Activated CD8-positive, alpha-beta memory T cell treated with anti-CD3 and anti-CD28 coated beads for 24 hours (primary cell): Measurements from ENCODE around the gene DNAJC19.
A peak's percentile ranks its signal among the peaks of the same experiment; 100 is the strongest.
"Not testable (repeated sequence)": the region's sequence is repeated elsewhere in the genome, so short reads cannot be mapped to it uniquely, and the experiment has no call there.

Experiments used
- DNase-seq: peaks from one replicate; pipeline ENCODE4 v3.0.0-alpha.2; 2020

The DNAJC19 gene

GRCh38 chr3:180989291-180990163 is at the start of gene DNAJC19:
Gene DNAJC19, minus strand, starts transcription at chr3:180989736. Its CDS starts 134 bp downstream, at chr3:180989602.
- peak; percentile 92 for DNase-seq

GRCh38 chr3:181030948-181031347 is 41.4 kb upstream of the DNAJC19 start:
- no peak for DNase-seq

GRCh38 chr3:181025204-181025603 is 35.7 kb upstream of the DNAJC19 start:
- no peak for DNase-seq

GRCh38 chr3:181017690-181018089 is 28.2 kb upstream of the DNAJC19 start:
- DNase-seq, result no peak

GRCh38 chr3:181009225-181009624 is 19.7 kb upstream of the DNAJC19 start:
- no peak for DNase-seq

- no peak for DNase-seq
Measured at GRCh38 chr3:181008796-181009195, 19.3 kb upstream of the DNAJC19 start.

GRCh38 chr3:181007262-181007661 is 17.7 kb upstream of the DNAJC19 start:
- no peak for DNase-seq

- no peak for DNase-seq
Measured at GRCh38 chr3:181006541-181006940, 17.0 kb upstream of the DNAJC19 start.

GRCh38 chr3:181003469-181003868 is 13.9 kb upstream of the DNAJC19 start:
- DNase-seq, result not testable (repeated sequence)

GRCh38 chr3:181002331-181002730 is 12.8 kb upstream of the DNAJC19 start:
- DNase-seq, result not testable (repeated sequence)

GRCh38 chr3:180996415-180996932 is 6.9 kb upstream of the DNAJC19 start:
- DNase-seq, result no peak

GRCh38 chr3:180990505-180990904 is 969 bp upstream of the DNAJC19 start:
- DNase-seq, result no peak

GRCh38 chr3:180987344-180987743 is 2.2 kb downstream of the DNAJC19 start:
- DNase-seq, result no peak

GRCh38 chr3:180986366-180986765 is 3.2 kb downstream of the DNAJC19 start:
- DNase-seq, result not testable (repeated sequence)

GRCh38 chr3:180983136-180983535 is 6.4 kb downstream of the DNAJC19 start:
- no peak for DNase-seq

- DNase-seq, result no peak
Measured at GRCh38 chr3:180981912-180982311, 7.6 kb downstream of the DNAJC19 start.

- no peak for DNase-seq
Measured at GRCh38 chr3:180980611-180981010, 8.9 kb downstream of the DNAJC19 start.

- DNase-seq, result no peak
Measured at GRCh38 chr3:180979961-180980360, 9.6 kb downstream of the DNAJC19 start.

GRCh38 chr3:180977498-180977897 is 12.0 kb downstream of the DNAJC19 start:
- no peak for DNase-seq

- no peak for DNase-seq
Measured at GRCh38 chr3:180974286-180974685, 15.2 kb downstream of the DNAJC19 start.

- DNase-seq, result no peak
Measured at GRCh38 chr3:180973543-180973942, 16.0 kb downstream of the DNAJC19 start.

- no peak for DNase-seq
Measured at GRCh38 chr3:180970931-180971330, 18.6 kb downstream of the DNAJC19 start.

GRCh38 chr3:180962530-180962929 is 27.0 kb downstream of the DNAJC19 start:
- DNase-seq, result no peak

GRCh38 chr3:180961552-180961951 is 28.0 kb downstream of the DNAJC19 start:
- DNase-seq, result no peak

GRCh38 chr3:180961087-180961486 is 28.4 kb downstream of the DNAJC19 start:
- DNase-seq, result no peak
